Vagina (tissue), 2 donors: ENCODE results near the gene KLHL3.

ENCODE experiments used
- CTCF ChIP-seq, 3 experiments: fragments of 450-650 bp in 2 of 3; fragments of 200-600 bp in 1 of 3; sonication (generic) in 1 of 3; IDR thresholded peaks; one replicate each; pipeline ENCODE4 v1.5.1; 2017 to 2019; ENCODE audit warnings: antibody characterized with exemption in 3 of 3, mild to moderate bottlenecking in 2 of 3, moderate library complexity in 2 of 3
- POLR2A ChIP-seq, 2 donors: fragments of 450-650 bp; IDR thresholded peaks; one replicate each; pipeline ENCODE4 v1.6.1; 2017; ENCODE audit warnings: antibody characterized with exemption in 2 of 2, mild to moderate bottlenecking in 2 of 2, moderate library complexity in 2 of 2
- POLR2AphosphoS5 ChIP-seq, 2 donors: sonication (generic); formaldehyde crosslinking; IDR thresholded peaks; one replicate each; pipeline ENCODE4 v1.9.0; 2017; ENCODE audit warnings: antibody characterized with exemption in 2 of 2, mild to moderate bottlenecking in 2 of 2, low read depth in 1 of 2; ENCODE audit not compliant: insufficient read depth in 1 of 2

GRCh38 chr5:137761566-137761965 lies 25.7 kb upstream of the KLHL3 start:
- TF ChIP-seq CTCF (IDR thresholded peaks at IDR 0.05) (no peak), POLR2AphosphoS5 (IDR thresholded peaks at IDR 0.05; ENCODE audit: insufficient read depth in 1 of 2, low read depth in 1 of 2) (no peak), POLR2A (IDR thresholded peaks at IDR 0.05) (no peak)
